Stimulated activated CD4-positive, alpha-beta T cell treated with anti-CD3 and anti-CD28 coated beads, Interleukin-12 subunit alpha, Interleukin-12 subunit beta, amount 100 ng/mL, for 24 hours (primary cell): ENCODE measurements around the gene CRPPA.
"Not testable (repeated sequence)": the region's sequence is repeated elsewhere in the genome, so short reads cannot be mapped to it uniquely, and the experiment has no call there.

Source experiments
- DNase-seq, 2 experiments: peaks; one replicate each; pipeline ENCODE4 v3.0.0-alpha.2; 2020; ENCODE audit warnings: low read depth in 2 of 2

Gene CRPPA

GRCh38 chr7:16397501-16398145 lies 23.7 kb downstream of the CRPPA start:
- DNase-seq = no peak

- no peak for DNase-seq
Observed at GRCh38 chr7:16396766-16397500, 24.4 kb downstream of the CRPPA start.

GRCh38 chr7:16395121-16395520 lies 26.2 kb downstream of the CRPPA start:
- no peak for DNase-seq

GRCh38 chr7:16393862-16394422 lies 27.4 kb downstream of the CRPPA start:
- no peak for DNase-seq

GRCh38 chr7:16392990-16393523 lies 28.3 kb downstream of the CRPPA start:
- DNase-seq = no peak

GRCh38 chr7:16383786-16384185 lies 37.6 kb downstream of the CRPPA start:
- DNase-seq = not testable (repeated sequence)

- DNase-seq = not testable (repeated sequence)
Observed at GRCh38 chr7:16383103-16383502, 38.2 kb downstream of the CRPPA start.
